IMR-90 (cell line): Measurements from ENCODE around the gene SPP2. TPM values are rescaled to one million over a fixed set of nuclear protein-coding genes. Genes with fewer than 3 reads are reported as not detected.
A peak's percentile ranks its signal among the peaks of the same experiment; 100 is the strongest.

Experiments
- ATAC-seq: fragments of 200-7000 bp; cut with Tn5 transposase; 2 replicates; pipeline ENCODE4 v1.9.1; 2020; ENCODE audit warnings: low read depth, mild to moderate bottlenecking, moderate library complexity
- BruUV-seq: library from RNA; stranded (reverse); fragments of 400-500 nt; replicated peaks from 2 replicates; lab custom pipeline; 2021; lab: Mats Ljungman, UMichigan
- CTCF ChIA-PET: fragments of 300-600 bp; formaldehyde crosslinking; extraction: SDS; loops from one replicate; lab custom pipeline; 2021; ENCODE audit warnings: antibody characterized with exemption; lab: Yijun Ruan, JAX
- POLR2A ChIA-PET: fragments of 300-600 bp; sonication (Branson Sonifier 250); formaldehyde crosslinking; loops from one replicate; lab custom pipeline; 2022; ENCODE audit warnings: antibody characterized with exemption; ENCODE audit not compliant: unreplicated experiment; lab: Charles Lee
- DNase-seq: peaks from one replicate; pipeline ENCODE4 v3.0.0; 2013
- H2AFZ ChIP-seq: replicated peaks from 2 replicates; pipeline ENCODE3; 2013; ENCODE audit warnings: low read length, mild to moderate bottlenecking; ENCODE audit not compliant: poor library complexity
- H2AK5ac ChIP-seq: 2 replicates; pipeline ENCODE4 v1.6.1; 2013; ENCODE audit warnings: low read depth, low read length, inconsistent platforms
- H2AK9ac ChIP-seq: replicated peaks from 2 replicates; pipeline ENCODE3; 2013; ENCODE audit warnings: mild to moderate bottlenecking, low read depth, low read length, moderate library complexity; ENCODE audit not compliant: poor library complexity
- H2BK120ac ChIP-seq: 2 replicates; pipeline ENCODE4 v1.6.1; 2013; ENCODE audit warnings: low read depth, low read length, inconsistent platforms
- H2BK15ac ChIP-seq: 3 replicates; pipeline ENCODE4 v1.6.1; 2013; ENCODE audit warnings: low read depth, low read length, inconsistent platforms
- H2BK20ac ChIP-seq: 2 replicates; pipeline ENCODE4 v1.6.1; 2013; ENCODE audit warnings: low read depth, mild to moderate bottlenecking, inconsistent platforms, low read length, moderate library complexity
- H2BK5ac ChIP-seq: 2 replicates; pipeline ENCODE4 v1.6.1; 2013; ENCODE audit warnings: mild to moderate bottlenecking, low read depth, low read length, inconsistent platforms; ENCODE audit not compliant: poor library complexity, severe bottlenecking
- H3K14ac ChIP-seq: replicated peaks from 2 replicates; pipeline ENCODE4 v1.6.1; 2013; ENCODE audit warnings: low read depth, low read length, inconsistent platforms
- H3K18ac ChIP-seq: 2 replicates; pipeline ENCODE4 v1.6.1; 2013; ENCODE audit warnings: low read depth, low read length, control low read depth
- H3K23ac ChIP-seq: 2 replicates; pipeline ENCODE4 v1.6.1; 2013; ENCODE audit warnings: low read depth, low read length, inconsistent platforms
- H3K27ac ChIP-seq: 2 replicates; pipeline ENCODE4 v1.5.1; 2013; ENCODE audit warnings: mild to moderate bottlenecking, control low read depth, low read length; ENCODE audit not compliant: insufficient read depth
- H3K27me3 ChIP-seq: 2 replicates; pipeline ENCODE4 v1.6.1; 2013; ENCODE audit warnings: low read length; ENCODE audit not compliant: control insufficient read depth, insufficient read depth
- H3K36me3 ChIP-seq: 2 replicates; pipeline ENCODE4 v1.6.1; 2013; ENCODE audit warnings: low read length, mixed read lengths; ENCODE audit not compliant: control insufficient read depth, insufficient read depth
- H3K4ac ChIP-seq: 2 replicates; pipeline ENCODE4 v1.6.1; 2013; ENCODE audit warnings: low read depth, low read length, inconsistent platforms
- H3K4me1 ChIP-seq: 2 replicates; pipeline ENCODE4 v1.6.1; 2013; ENCODE audit warnings: low read length, mixed read lengths; ENCODE audit not compliant: control insufficient read depth, insufficient read depth
- H3K4me2 ChIP-seq: 2 replicates; pipeline ENCODE4 v1.6.1; 2013; ENCODE audit warnings: low read depth, mild to moderate bottlenecking, control low read depth, low read length, moderate library complexity
- H3K4me3 ChIP-seq: 2 replicates; pipeline ENCODE4 v1.5.1; 2013; ENCODE audit warnings: low read depth, mild to moderate bottlenecking, control low read depth, low read length, moderate library complexity; ENCODE audit not compliant: insufficient read depth
- H3K56ac ChIP-seq: 2 replicates; pipeline ENCODE4 v1.6.1; 2013; ENCODE audit warnings: low read length, inconsistent platforms; ENCODE audit not compliant: insufficient read depth; ENCODE audit errors: extremely low read depth
- H3K79me1 ChIP-seq, 2 experiments: 2 replicates each; pipeline ENCODE4 v1.6.1; 2013; ENCODE audit warnings: low read length in 2 of 2, inconsistent platforms in 1 of 2, low read depth in 1 of 2
- H3K9ac ChIP-seq: 2 replicates; pipeline ENCODE4 v1.6.1; 2013; ENCODE audit warnings: low read depth, low read length, control low read depth
- H3K9me1 ChIP-seq: 2 replicates; pipeline ENCODE4 v1.6.1; 2013; ENCODE audit warnings: low read length, inconsistent platforms; ENCODE audit not compliant: insufficient read depth
- H3K9me3 ChIP-seq: 2 replicates; pipeline ENCODE4 v1.6.1; 2013; ENCODE audit warnings: low read length; ENCODE audit not compliant: control insufficient read depth, insufficient read depth
- H4K20me1 ChIP-seq: 2 replicates; pipeline ENCODE4 v1.6.1; 2013; ENCODE audit warnings: low read length, inconsistent platforms; ENCODE audit not compliant: insufficient read depth
- H4K5ac ChIP-seq: 2 replicates; pipeline ENCODE4 v1.6.1; 2013; ENCODE audit warnings: mild to moderate bottlenecking, low read depth, low read length, control low read depth
- H4K8ac ChIP-seq, 2 experiments: 2 replicates each; pipeline ENCODE4 v1.6.1; 2013; ENCODE audit warnings: low read depth in 2 of 2, low read length in 2 of 2, control low read depth in 1 of 2, inconsistent platforms in 1 of 2
- H4K91ac ChIP-seq: 2 replicates; pipeline ENCODE4 v1.6.1; 2013; ENCODE audit warnings: low read depth, low read length, inconsistent platforms; ENCODE audit not compliant: insufficient read depth
- BHLHE40 ChIP-seq: fragments of 150-350 bp; IDR thresholded peaks from 2 replicates; pipeline ENCODE4 v1.6.1; 2016; ENCODE audit warnings: mild to moderate bottlenecking, low read depth, low read length
- CEBPB ChIP-seq: IDR thresholded peaks from 2 replicates; pipeline ENCODE4 v1.6.1; 2012; ENCODE audit warnings: low read depth, low read length, improper control_type of control experiment
- CHD1 ChIP-seq: IDR thresholded peaks from 2 replicates; pipeline ENCODE4 v1.6.1; 2012; ENCODE audit warnings: low read depth, low read length, improper control_type of control experiment
- FOS ChIP-seq: fragments of 150-350 bp; IDR thresholded peaks from 2 replicates; pipeline ENCODE4 v1.6.1; 2016; ENCODE audit warnings: low read depth, low read length
- MAFK ChIP-seq: IDR thresholded peaks from 2 replicates; pipeline ENCODE4 v1.6.1; 2012; ENCODE audit warnings: low read depth, low read length, improper control_type of control experiment
- MAZ ChIP-seq: IDR thresholded peaks from 2 replicates; pipeline ENCODE4 v1.6.1; 2012; ENCODE audit warnings: low read depth, mild to moderate bottlenecking, low read length, improper control_type of control experiment, moderate library complexity, borderline replicate concordance
- MXI1 ChIP-seq: IDR thresholded peaks from 2 replicates; pipeline ENCODE4 v1.6.1; 2012; ENCODE audit warnings: low read depth, mild to moderate bottlenecking, low read length, moderate library complexity, borderline replicate concordance
- NFE2L2 ChIP-seq: fragments of 150-350 bp; IDR thresholded peaks from 2 replicates; pipeline ENCODE4 v1.6.1; 2016; ENCODE audit warnings: low read depth, mild to moderate bottlenecking, low read length
- RAD21 ChIP-seq: IDR thresholded peaks from 2 replicates; pipeline ENCODE4 v1.6.1; 2012; ENCODE audit warnings: low read length, improper control_type of control experiment
- RCOR1 ChIP-seq: IDR thresholded peaks from 2 replicates; pipeline ENCODE4 v1.6.1; 2012; ENCODE audit warnings: mild to moderate bottlenecking, low read length, improper control_type of control experiment; ENCODE audit not compliant: insufficient replicate concordance
- RFX5 ChIP-seq: IDR thresholded peaks from 2 replicates; pipeline ENCODE4 v1.8.0; 2012; ENCODE audit warnings: low read depth, mild to moderate bottlenecking, low read length, moderate library complexity
- SMC3 ChIP-seq: fragments of 150-350 bp; IDR thresholded peaks from 2 replicates; pipeline ENCODE4 v1.6.1; 2016; ENCODE audit warnings: low read depth, mild to moderate bottlenecking, antibody characterized with exemption, low read length, moderate library complexity
- WGBS, 2 experiments: methylation state at CpG; one replicate each; pipeline versions ENCODE4 v1.1.5 to v1.1.7; 2013; ENCODE audit warnings: missing lambda C conversion rate in 2 of 2; ENCODE audit not compliant: insufficient read length in 1 of 2; ENCODE audit errors: extremely low coverage in 2 of 2; 5-methylcytosine and 5-hydroxymethylcytosine counted together
- dilution Hi-C: fragments of 300-500 bp; cut with HindIII; formaldehyde crosslinking; loops from one replicate; pipeline ENCODE4 v1.14.3; 2018; ENCODE audit warnings: low sequenced_read_pairs; ENCODE audit not compliant: unreplicated experiment
- in situ Hi-C: fragments of 300-500 bp; cut with MboI; formaldehyde crosslinking; loops from 3 replicates; pipeline ENCODE4 v1.14.3; 2019; ENCODE audit warnings: low sequenced_read_pairs, inconsistent platforms, mixed read lengths
- intact Hi-C: fragments of 100-400 bp; cut with micrococcal nuclease; formaldehyde crosslinking; loops from 2 replicates; pipeline ENCODE4 v1.10.0; 2022
- polyA plus RNA-seq, 3 experiments: library from polyadenylated mRNA; depleted of rRNA; stranded (reverse); fragments of >200 nt; gene quantifications; 2 replicates each; pipeline ENCODE4 v1.2.3, GENCODE V29; 2012; ENCODE audit warnings: low replicate concordance in 1 of 3
- total RNA-seq: library from RNA; depleted of rRNA; stranded (reverse); fragments of >200 nt; gene quantifications from 2 replicates; pipeline ENCODE4 v1.2.3, GENCODE V29; 2012
- TF ChIP-seq, protein P1 (sequence below): fragments of 150-350 bp; IDR thresholded peaks from 2 replicates; pipeline ENCODE4 v1.6.1; 2017; ENCODE audit warnings: mild to moderate bottlenecking, antibody characterized with exemption, low read length, low read depth
- TF ChIP-seq, protein P2 (sequence below): conservative IDR thresholded peaks from 2 replicates; pipeline ENCODE4 v1.5.1; 2012; ENCODE audit warnings: mild to moderate bottlenecking, low read depth, low read length, improper control_type of control experiment
- TF ChIP-seq, protein P3 (sequence below): fragments of 150-350 bp; IDR thresholded peaks from 2 replicates; pipeline ENCODE4 v1.6.1; 2016; ENCODE audit warnings: low read depth, mild to moderate bottlenecking, low read length, moderate library complexity, borderline replicate concordance

The SPP2 gene
- total and polyA plus RNA-seq, 2 of the 4 experiments (the other 2 are of a cell fraction) = not detected

DNA sequence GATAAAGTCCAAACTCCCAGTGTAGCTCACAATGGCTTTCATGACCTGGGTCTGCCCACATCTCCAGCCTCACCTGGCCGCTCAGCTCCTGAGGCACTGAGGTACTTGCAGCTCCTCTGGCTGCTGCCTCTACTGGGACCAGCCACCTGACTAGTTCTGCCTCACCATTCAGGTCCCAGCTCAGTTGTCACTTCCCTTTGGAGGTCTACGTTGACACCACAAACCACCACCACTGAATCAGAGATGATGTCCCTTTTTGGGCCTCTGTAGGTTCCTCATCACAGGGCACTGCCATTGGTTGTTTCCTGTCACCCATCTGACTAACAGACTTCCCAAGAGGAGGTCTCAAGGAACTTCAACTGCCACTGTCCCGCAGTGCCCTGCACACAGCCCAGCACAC, 21.2 kb downstream of the SPP2 start:
- Histone ChIP-seq H4K8ac (no peak overlapping the region), H2BK120ac (no peak overlapping the region), H2BK20ac (no peak overlapping the region), H4K20me1 (no peaks in the 10 kb centered on the region), H3K4me1 (no peaks in the 10 kb centered on the region), H3K23ac (no peak overlapping the region), H2BK5ac (no peak overlapping the region), H3K9me1 (no peaks in the 10 kb centered on the region), H2BK15ac (no peak overlapping the region), H3K56ac (no peak overlapping the region), H3K79me1 (no peaks in the 10 kb centered on the region), H3K4me3 (no peak overlapping the region), H2AFZ (peak overlapping the region; percentile 11), H3K4me2 (no peak overlapping the region), H4K5ac (no peak overlapping the region), H3K36me3 (no peaks in the 10 kb centered on the region), H4K91ac (no peak overlapping the region), H3K27ac (no peak overlapping the region), H3K9me3 (peaks cover 7% of the 10 kb centered on the region; the same call in 1 of the 2 replicates), H3K18ac (no peak overlapping the region), H3K27me3 (peaks cover 15% of the 10 kb centered on the region), H3K14ac (no peak overlapping the region), H3K9ac (no peak overlapping the region), H3K4ac (no peak overlapping the region), H2AK9ac (peak overlapping the region; percentile 5), H2AK5ac (no peak overlapping the region)
- BruUV-seq = no TSS peak
- intact Hi-C loops = no loop called here
- 59% methylated on average over 2 of the region's 3 CpGs; no CpG with 5 or more reads in 1 of the 2 experiments for WGBS, 2 experiments
- DNase-seq (no peak), ATAC-seq (no peak)
- in situ Hi-C loops = no loop called here
- CTCF ChIA-PET = no interaction called here
- TF ChIP-seq MAZ = no peak
- no peak for TF ChIP-seq SMC3
- no peak for TF ChIP-seq CHD1
- TF ChIP-seq CEBPB = no peak
- TF ChIP-seq, protein P1, sequence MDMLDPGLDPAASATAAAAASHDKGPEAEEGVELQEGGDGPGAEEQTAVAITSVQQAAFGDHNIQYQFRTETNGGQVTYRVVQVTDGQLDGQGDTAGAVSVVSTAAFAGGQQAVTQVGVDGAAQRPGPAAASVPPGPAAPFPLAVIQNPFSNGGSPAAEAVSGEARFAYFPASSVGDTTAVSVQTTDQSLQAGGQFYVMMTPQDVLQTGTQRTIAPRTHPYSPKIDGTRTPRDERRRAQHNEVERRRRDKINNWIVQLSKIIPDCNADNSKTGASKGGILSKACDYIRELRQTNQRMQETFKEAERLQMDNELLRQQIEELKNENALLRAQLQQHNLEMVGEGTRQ = no peak
- TF ChIP-seq NFE2L2 = no peak
- TF ChIP-seq MAFK = no peak
- TF ChIP-seq, protein P2, sequence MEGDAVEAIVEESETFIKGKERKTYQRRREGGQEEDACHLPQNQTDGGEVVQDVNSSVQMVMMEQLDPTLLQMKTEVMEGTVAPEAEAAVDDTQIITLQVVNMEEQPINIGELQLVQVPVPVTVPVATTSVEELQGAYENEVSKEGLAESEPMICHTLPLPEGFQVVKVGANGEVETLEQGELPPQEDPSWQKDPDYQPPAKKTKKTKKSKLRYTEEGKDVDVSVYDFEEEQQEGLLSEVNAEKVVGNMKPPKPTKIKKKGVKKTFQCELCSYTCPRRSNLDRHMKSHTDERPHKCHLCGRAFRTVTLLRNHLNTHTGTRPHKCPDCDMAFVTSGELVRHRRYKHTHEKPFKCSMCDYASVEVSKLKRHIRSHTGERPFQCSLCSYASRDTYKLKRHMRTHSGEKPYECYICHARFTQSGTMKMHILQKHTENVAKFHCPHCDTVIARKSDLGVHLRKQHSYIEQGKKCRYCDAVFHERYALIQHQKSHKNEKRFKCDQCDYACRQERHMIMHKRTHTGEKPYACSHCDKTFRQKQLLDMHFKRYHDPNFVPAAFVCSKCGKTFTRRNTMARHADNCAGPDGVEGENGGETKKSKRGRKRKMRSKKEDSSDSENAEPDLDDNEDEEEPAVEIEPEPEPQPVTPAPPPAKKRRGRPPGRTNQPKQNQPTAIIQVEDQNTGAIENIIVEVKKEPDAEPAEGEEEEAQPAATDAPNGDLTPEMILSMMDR = no peak
- TF ChIP-seq MXI1 = no peak
- TF ChIP-seq FOS = no peak
- no peak for TF ChIP-seq RFX5
- no peak for TF ChIP-seq RAD21
- TF ChIP-seq, protein P3, sequence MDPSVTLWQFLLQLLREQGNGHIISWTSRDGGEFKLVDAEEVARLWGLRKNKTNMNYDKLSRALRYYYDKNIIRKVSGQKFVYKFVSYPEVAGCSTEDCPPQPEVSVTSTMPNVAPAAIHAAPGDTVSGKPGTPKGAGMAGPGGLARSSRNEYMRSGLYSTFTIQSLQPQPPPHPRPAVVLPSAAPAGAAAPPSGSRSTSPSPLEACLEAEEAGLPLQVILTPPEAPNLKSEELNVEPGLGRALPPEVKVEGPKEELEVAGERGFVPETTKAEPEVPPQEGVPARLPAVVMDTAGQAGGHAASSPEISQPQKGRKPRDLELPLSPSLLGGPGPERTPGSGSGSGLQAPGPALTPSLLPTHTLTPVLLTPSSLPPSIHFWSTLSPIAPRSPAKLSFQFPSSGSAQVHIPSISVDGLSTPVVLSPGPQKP = no peak
- TF ChIP-seq RCOR1 = no peak
- no peak for TF ChIP-seq BHLHE40
- POLR2A ChIA-PET = no interaction called here
- dilution Hi-C loops = no loop called here
